ENCODE measurements around the gene CRYBA2.

Gene CRYBA2

DNA sequence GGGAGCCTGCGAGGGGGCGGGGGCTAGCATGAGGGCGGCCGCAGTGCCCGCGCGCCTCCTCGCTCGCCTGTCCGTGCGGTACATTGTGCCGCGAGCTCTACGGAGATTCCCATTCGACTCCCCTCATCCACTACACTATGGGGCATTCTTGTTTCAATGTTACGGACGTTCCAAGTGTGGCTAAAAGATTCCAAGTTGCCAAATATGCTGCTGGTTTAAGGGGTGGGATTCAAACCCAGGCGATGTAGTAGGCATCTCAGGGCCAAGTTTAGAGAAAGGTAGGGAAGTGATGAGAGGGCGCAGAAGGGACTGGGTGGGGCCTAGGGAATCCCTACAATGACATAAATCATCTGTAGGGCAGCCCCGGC is 10.0 kb upstream of the CRYBA2 start:
- Mint-ChIP-seq H3K4me1 (peaks cover 11% of the 10 kb centered on the region), H3K27me3 (ENCODE audit: low read depth, poor library complexity) (peaks cover 100% of the 10 kb centered on the region), H3K36me3 (ENCODE audit: low read depth) (no peaks in the 10 kb centered on the region), H3K27ac (no peak overlapping the region), H3K9me3 (no peaks in the 10 kb centered on the region), H3K4me3 (peak overlapping the region; percentile 43)
- no peak for DNase-seq
- no peak for TF ChIP-seq CTCF (IDR thresholded peaks at IDR 0.05)

GRCh38 chr2:219002395-219003266 is 9.4 kb upstream of the CRYBA2 start:
- peaks cover 11% of the 10 kb centered on the region for H3K4me1 Mint-ChIP-seq
- H3K27me3 Mint-ChIP-seq (ENCODE audit: low read depth, poor library complexity), result peaks cover 100% of the 10 kb centered on the region
- H3K36me3 Mint-ChIP-seq (ENCODE audit: low read depth), result no peaks in the 10 kb centered on the region
- no peak overlapping the region for H3K27ac Mint-ChIP-seq
- H3K9me3 Mint-ChIP-seq, result no peaks in the 10 kb centered on the region
- DNase-seq, result peak; percentile 82
- TF ChIP-seq CTCF (IDR thresholded peaks at IDR 0.05), result peak; percentile 41
- peak overlapping the region; percentile 76 for H3K4me3 Mint-ChIP-seq

DNA sequence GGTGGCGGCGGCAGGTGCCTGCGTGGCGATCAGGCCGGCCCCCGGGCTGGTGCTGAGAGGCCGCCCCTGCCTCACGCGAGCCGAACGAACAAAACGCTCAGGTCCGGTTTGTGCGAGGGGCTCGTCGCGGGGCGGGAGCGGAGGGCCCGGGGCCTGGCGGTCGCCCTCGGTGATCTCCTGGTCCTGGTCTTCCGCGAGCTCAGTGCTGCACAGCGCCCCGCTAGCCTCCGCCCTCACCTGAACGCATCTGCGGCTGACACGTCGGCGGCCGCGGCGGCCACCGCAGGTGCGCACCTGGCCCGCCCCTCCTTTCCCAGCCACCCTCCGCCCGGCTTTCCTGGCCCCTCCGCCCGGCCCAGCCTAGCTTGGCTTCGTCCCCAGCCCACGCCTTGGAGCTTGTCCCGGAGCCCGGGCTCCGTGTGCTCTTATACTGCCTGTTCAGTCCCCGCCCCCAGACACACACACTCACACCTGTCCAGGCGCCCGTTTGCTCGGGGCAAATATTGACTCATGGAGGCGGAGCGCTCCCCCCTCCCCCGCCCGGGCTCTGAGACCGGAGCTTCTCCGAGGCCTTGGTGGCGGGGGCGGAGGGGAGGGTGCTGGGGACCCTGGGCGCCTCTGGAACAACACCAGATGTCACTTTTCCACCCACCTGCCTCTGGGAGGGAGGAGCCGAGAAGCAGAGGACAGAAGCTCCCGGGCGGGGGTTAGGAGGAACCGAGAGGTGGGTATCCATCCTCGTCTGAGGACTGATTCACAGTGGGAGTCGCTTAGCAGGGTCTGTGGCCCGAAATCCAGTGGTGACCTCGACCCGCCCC is 8.6 kb upstream of the CRYBA2 start:
- H3K4me1 Mint-ChIP-seq, result peaks cover 11% of the 10 kb centered on the region
- no peaks in the 10 kb centered on the region for H3K36me3 Mint-ChIP-seq (ENCODE audit: low read depth)
- H3K9me3 Mint-ChIP-seq, result no peaks in the 10 kb centered on the region
- H3K4me3 Mint-ChIP-seq, result no peak overlapping the region
- peaks cover 100% of the 10 kb centered on the region for H3K27me3 Mint-ChIP-seq (ENCODE audit: low read depth, poor library complexity)
- TF ChIP-seq CTCF (IDR thresholded peaks at IDR 0.05), result no peak
- no peak overlapping the region for H3K27ac Mint-ChIP-seq
- DNase-seq, result peak; percentile 30

DNA sequence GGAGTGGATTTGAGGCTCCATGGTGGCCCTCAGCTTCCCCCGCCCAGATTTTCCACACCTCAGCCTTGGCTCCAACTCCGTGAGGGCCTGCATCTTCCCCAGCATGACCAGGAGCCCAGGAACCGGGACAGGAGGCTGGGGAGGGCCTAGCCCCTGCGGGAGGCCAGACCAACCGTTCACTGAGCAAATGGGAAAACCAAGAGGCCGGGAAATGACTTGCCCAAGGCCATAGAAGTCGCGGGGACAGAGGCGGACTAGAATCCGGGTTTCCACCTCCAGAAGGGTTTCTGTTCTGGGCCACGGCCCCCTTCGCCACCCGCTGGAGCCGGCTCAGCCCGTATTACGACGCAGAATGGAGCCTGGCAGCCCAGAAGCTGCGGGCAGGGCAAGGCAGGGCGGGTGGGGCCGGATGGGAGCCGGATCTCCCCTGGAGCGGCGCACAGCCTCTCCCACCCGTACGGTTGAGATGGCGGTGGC is 7.9 kb upstream of the CRYBA2 start:
- Mint-ChIP-seq H3K9me3 (no peaks in the 10 kb centered on the region), H3K4me1 (peaks cover 11% of the 10 kb centered on the region), H3K27me3 (ENCODE audit: low read depth, poor library complexity) (peaks cover 99% of the 10 kb centered on the region), H3K4me3 (no peak overlapping the region), H3K27ac (no peak overlapping the region), H3K36me3 (ENCODE audit: low read depth) (no peaks in the 10 kb centered on the region)
- no peak for DNase-seq
- no peak for TF ChIP-seq CTCF (IDR thresholded peaks at IDR 0.05)

GRCh38 chr2:219000569-219000960 is 7.3 kb upstream of the CRYBA2 start:
- peaks cover 11% of the 10 kb centered on the region for H3K4me1 Mint-ChIP-seq
- no peak overlapping the region for H3K4me3 Mint-ChIP-seq
- no peaks in the 10 kb centered on the region for H3K9me3 Mint-ChIP-seq
- H3K27ac Mint-ChIP-seq, result no peak overlapping the region
- no peak for TF ChIP-seq CTCF (IDR thresholded peaks at IDR 0.05)
- peaks cover 99% of the 10 kb centered on the region for H3K27me3 Mint-ChIP-seq (ENCODE audit: low read depth, poor library complexity)
- DNase-seq, result no peak
- no peaks in the 10 kb centered on the region for H3K36me3 Mint-ChIP-seq (ENCODE audit: low read depth)
